Measurements from ENCODE around the gene NOL4L. TPM values are rescaled to one million over a fixed set of nuclear protein-coding genes. Genes with fewer than 3 reads are reported as not detected.

Gene NOL4L
- total RNA-seq, 1 experiment from 2014 or later, result 1.4 TPM

GRCh38 chr20:32457479-32457986 lies 127.6 kb downstream of the NOL4L start:
- peak overlapping the region; percentile 47 for H3K4me3 ChIP-seq (ENCODE audit: low read depth, low read length, poor library complexity, severe bottlenecking)
- H3K4me1 ChIP-seq (ENCODE audit: insufficient read depth, low read length, poor library complexity, severe bottlenecking), result no peaks in the 10 kb centered on the region
- intact Hi-C loops (cut with micrococcal nuclease; ENCODE audit: unreplicated experiment), result no loop called here
- no peaks in the 10 kb centered on the region for H3K9me3 ChIP-seq (ENCODE audit: low read depth, low read length, poor library complexity, severe bottlenecking)
- peak; percentile 52 for DNase-seq (ENCODE audit: low spot score)
- no peaks in the 10 kb centered on the region for H3K27me3 ChIP-seq (replicated peaks; ENCODE audit: insufficient read depth, low read depth, low read length, poor library complexity)
- no peaks in the 10 kb centered on the region for H3K36me3 ChIP-seq (ENCODE audit: insufficient read depth, low read length, poor library complexity, severe bottlenecking)
- H3K27ac ChIP-seq (ENCODE audit: low read depth, low read length, poor library complexity, severe bottlenecking), result no peak overlapping the region
- BruUV-seq (replicated peaks), result no TSS peak
- ChIA-PET POLR2A (ENCODE audit: low non-redundant PET) (no interaction called here), CTCF (interaction anchor here (0.6 to 0.7 kb wide), 4 partner anchors 40 to 425 kb away, joined by 3 to 12 read pairs (median 4); no protein-coding TSS in a partner anchor)
- TF ChIP-seq CTCF (conservative IDR thresholded peaks at IDR 0.05; ENCODE audit: low read depth, low read length), result no peak
- TF ChIP-seq EZH2 (IDR thresholded peaks at IDR 0.05; ENCODE audit: borderline replicate concordance, low read depth, low read length, poor library complexity, severe bottlenecking), result no peak

DNA sequence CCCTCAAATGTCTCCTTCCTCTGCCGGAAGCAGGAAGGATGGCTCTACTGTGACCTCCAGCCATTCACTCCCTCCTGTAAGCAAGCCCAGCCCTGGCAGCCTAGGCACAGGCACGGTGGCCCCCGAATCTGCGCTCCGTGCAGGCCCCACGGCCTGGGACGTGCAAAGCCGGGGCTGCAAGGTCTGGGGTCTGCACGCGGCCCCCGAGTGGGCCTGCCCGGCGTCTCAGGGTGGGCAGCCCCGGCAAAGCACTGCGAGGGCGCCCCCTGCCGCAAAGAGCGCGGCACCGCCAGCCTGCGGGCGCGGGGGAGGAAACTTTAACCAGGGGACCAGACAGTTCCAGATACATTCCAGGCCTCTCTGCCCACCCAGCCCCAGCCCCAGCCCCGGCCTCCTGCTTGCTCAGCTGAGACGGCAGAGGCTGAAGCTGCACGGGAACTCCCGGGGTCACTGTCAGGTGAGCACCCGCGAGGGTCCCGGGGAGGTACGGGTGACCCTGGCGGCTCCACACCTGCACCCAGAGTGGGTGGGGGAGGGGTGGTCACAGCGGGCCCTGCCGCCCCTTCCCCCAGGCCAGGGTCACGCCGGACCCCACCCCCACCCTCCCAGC lies 128.2 kb downstream of the NOL4L start:
- Histone ChIP-seq H3K4me3 (ENCODE audit: low read depth, low read length, poor library complexity, severe bottlenecking) (peak overlapping the region; percentile 47), H3K4me1 (ENCODE audit: insufficient read depth, low read length, poor library complexity, severe bottlenecking) (no peaks in the 10 kb centered on the region), H3K27me3 (replicated peaks; ENCODE audit: insufficient read depth, low read depth, low read length, poor library complexity) (no peaks in the 10 kb centered on the region), H3K9me3 (ENCODE audit: low read depth, low read length, poor library complexity, severe bottlenecking) (no peaks in the 10 kb centered on the region), H3K36me3 (ENCODE audit: insufficient read depth, low read length, poor library complexity, severe bottlenecking) (no peaks in the 10 kb centered on the region), H3K27ac (ENCODE audit: low read depth, low read length, poor library complexity, severe bottlenecking) (no peak overlapping the region)
- intact Hi-C loops (cut with micrococcal nuclease; ENCODE audit: unreplicated experiment), result no loop called here
- POLR2A ChIA-PET (ENCODE audit: low non-redundant PET), result no interaction called here
- no peak for TF ChIP-seq EZH2 (IDR thresholded peaks at IDR 0.05; ENCODE audit: borderline replicate concordance, low read depth, low read length, poor library complexity, severe bottlenecking)
- TF ChIP-seq CTCF (conservative IDR thresholded peaks at IDR 0.05; ENCODE audit: low read depth, low read length), result peak; percentile 91
- DNase-seq (ENCODE audit: low spot score), result peak; percentile 68
- CTCF ChIA-PET, result interaction anchor here (0.6 to 0.9 kb wide), 5 partner anchors 9 to 425 kb away, joined by 3 to 12 read pairs (median 4); no protein-coding TSS in a partner anchor
- BruUV-seq (replicated peaks), result no TSS peak

DNA sequence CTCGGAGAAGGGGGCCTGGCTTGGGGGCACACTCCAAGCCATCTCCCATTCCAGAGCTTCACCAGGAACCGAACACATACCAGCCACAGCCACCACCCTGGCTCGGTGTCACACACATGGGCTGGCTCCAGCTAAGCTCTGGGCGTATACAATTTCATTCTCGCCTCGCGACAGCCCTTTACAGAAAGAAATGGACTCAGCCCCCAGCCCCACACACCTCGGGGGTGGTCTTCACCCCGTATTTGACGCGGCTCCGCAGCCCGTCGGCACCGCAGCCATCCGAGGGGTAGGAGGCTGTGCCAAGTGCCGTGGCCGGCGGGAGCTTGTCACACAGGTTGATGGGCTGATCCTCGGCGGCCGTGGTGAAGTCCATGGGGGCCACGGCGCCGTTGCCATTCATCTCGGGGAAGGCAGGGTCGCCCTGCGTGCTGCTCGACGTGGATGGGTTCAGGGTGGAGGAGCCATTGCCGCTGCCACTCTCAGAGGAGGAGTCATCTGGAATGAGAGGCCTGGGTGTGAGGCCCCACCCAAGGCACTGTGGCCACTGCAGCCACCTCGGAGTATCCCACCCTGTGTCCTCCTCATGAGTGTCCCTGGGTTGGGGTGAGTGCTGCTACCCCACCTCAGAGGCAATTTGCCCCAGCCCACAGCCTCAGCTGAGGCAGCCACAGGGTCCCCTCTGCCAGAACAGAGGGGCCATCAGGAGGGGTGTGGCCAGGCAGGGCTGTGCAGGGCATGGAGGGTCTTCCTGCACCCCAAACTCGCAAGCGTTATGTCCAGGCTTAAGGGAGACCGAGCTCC lies 129.0 kb downstream of the NOL4L start:
- no peak for TF ChIP-seq CTCF (conservative IDR thresholded peaks at IDR 0.05; ENCODE audit: low read depth, low read length)
- TF ChIP-seq EZH2 (IDR thresholded peaks at IDR 0.05; ENCODE audit: borderline replicate concordance, low read depth, low read length, poor library complexity, severe bottlenecking), result no peak
- Histone ChIP-seq H3K36me3 (ENCODE audit: insufficient read depth, low read length, poor library complexity, severe bottlenecking) (no peaks in the 10 kb centered on the region), H3K4me3 (ENCODE audit: low read depth, low read length, poor library complexity, severe bottlenecking) (no peak overlapping the region), H3K27me3 (replicated peaks; ENCODE audit: insufficient read depth, low read depth, low read length, poor library complexity) (no peaks in the 10 kb centered on the region), H3K9me3 (ENCODE audit: low read depth, low read length, poor library complexity, severe bottlenecking) (no peaks in the 10 kb centered on the region), H3K4me1 (ENCODE audit: insufficient read depth, low read length, poor library complexity, severe bottlenecking) (no peaks in the 10 kb centered on the region), H3K27ac (ENCODE audit: low read depth, low read length, poor library complexity, severe bottlenecking) (no peak overlapping the region)
- BruUV-seq (replicated peaks), result no TSS peak
- CTCF ChIA-PET, result interaction anchor here (0.5 to 0.9 kb wide), 4 partner anchors 9 to 588 kb away, joined by 3 to 6 read pairs (median 3); no protein-coding TSS in a partner anchor
- intact Hi-C loops (cut with micrococcal nuclease; ENCODE audit: unreplicated experiment), result loop anchor here (1.0 kb wide), 1 partner anchor 11 kb away; no protein-coding TSS in a partner anchor
- POLR2A ChIA-PET (ENCODE audit: low non-redundant PET), result no interaction called here
- no peak for DNase-seq (ENCODE audit: low spot score)

Data from A673 (cell line).